ENCODE measurements around the gene CRLF3.
"Not testable (repeated sequence)": the region's sequence is repeated elsewhere in the genome, so short reads cannot be mapped to it uniquely, and the experiment has no call there.

CRLF3 gene

GRCh38 chr17:30824356-30825145 lies at the start of gene CRLF3:
TSS of gene CRLF3 (minus strand) at chr17:30824692. CDS start at chr17:30824651, 41 bp downstream.
- peak; percentile 85 for DNase-seq (ENCODE audit: low spot score)

GRCh38 chr17:30869005-30869404 lies 44.5 kb upstream of the CRLF3 start:
- DNase-seq (ENCODE audit: low spot score), result no peak

- DNase-seq (ENCODE audit: low spot score), result no peak
These were observed 40.1 kb upstream of the CRLF3 start for GRCh38 chr17:30864636-30865035.

GRCh38 chr17:30858556-30859250 lies 34.2 kb upstream of the CRLF3 start:
- no peak for DNase-seq (ENCODE audit: low spot score)

- DNase-seq (ENCODE audit: low spot score), result no peak
These were observed 29.7 kb upstream of the CRLF3 start for GRCh38 chr17:30854146-30854545.

GRCh38 chr17:30848021-30848420 lies 23.5 kb upstream of the CRLF3 start:
- DNase-seq (ENCODE audit: low spot score), result no peak

- DNase-seq (ENCODE audit: low spot score), result no peak
These were observed 16.3 kb upstream of the CRLF3 start for GRCh38 chr17:30840771-30841170.

GRCh38 chr17:30838202-30838807 lies 13.8 kb upstream of the CRLF3 start:
- DNase-seq (ENCODE audit: low spot score), result no peak

- no peak for DNase-seq (ENCODE audit: low spot score)
These were observed 8.1 kb upstream of the CRLF3 start for GRCh38 chr17:30832438-30833124.

- peak; percentile 73 for DNase-seq (ENCODE audit: low spot score)
These were observed 7.4 kb upstream of the CRLF3 start, which contains the start of gene ATAD5 for GRCh38 chr17:30831663-30832437. TSS of gene ATAD5 (plus strand) at chr17:30831966. CDS start at chr17:30832348, 382 bp downstream.

GRCh38 chr17:30831257-30831656 lies 6.8 kb upstream of the CRLF3 start:
- no peak for DNase-seq (ENCODE audit: low spot score)

GRCh38 chr17:30829022-30829421 lies 4.5 kb upstream of the CRLF3 start:
- DNase-seq (ENCODE audit: low spot score), result no peak

GRCh38 chr17:30827082-30827481 lies 2.6 kb upstream of the CRLF3 start:
- DNase-seq (ENCODE audit: low spot score), result no peak

GRCh38 chr17:30824002-30824355 lies 513 bp downstream of the CRLF3 start:
- peak; percentile 47 for DNase-seq (ENCODE audit: low spot score)

- no peak for DNase-seq (ENCODE audit: low spot score)
These were observed 1.1 kb downstream of the CRLF3 start for GRCh38 chr17:30823421-30823820.

GRCh38 chr17:30822919-30823318 lies 1.6 kb downstream of the CRLF3 start:
- DNase-seq (ENCODE audit: low spot score), result not testable (repeated sequence)

GRCh38 chr17:30821871-30822723 lies 2.4 kb downstream of the CRLF3 start:
- no peak for DNase-seq (ENCODE audit: low spot score)

- no peak for DNase-seq (ENCODE audit: low spot score)
These were observed 4.4 kb downstream of the CRLF3 start for GRCh38 chr17:30819971-30820705.

GRCh38 chr17:30816165-30816564 lies 8.3 kb downstream of the CRLF3 start:
- no peak for DNase-seq (ENCODE audit: low spot score)

- not testable (repeated sequence) for DNase-seq (ENCODE audit: low spot score)
These were observed 9.6 kb downstream of the CRLF3 start for GRCh38 chr17:30814860-30815259.
